ENCODE measurements around the gene USP6NL. TPM values are rescaled to one million over a fixed set of nuclear protein-coding genes. Genes with fewer than 3 reads are reported as not detected.

The USP6NL gene
- total RNA-seq, 2 donors from 2014 or later, result 9.6 to 10.5 TPM

GRCh38 chr10:11541296-11541695, 70.2 kb downstream of the USP6NL start:
- no peaks in the 10 kb centered on the region for H3K4me1 ChIP-seq
- no peak for TF ChIP-seq CTCF (IDR thresholded peaks at IDR 0.05)
- DNase-seq (ENCODE audit: low spot score), result no peak

GRCh38 chr10:11539191-11539868, 72.1 kb downstream of the USP6NL start:
- no peak for TF ChIP-seq CTCF (IDR thresholded peaks at IDR 0.05)

More at GRCh38 chr10:11541296-11541695, 70.2 kb downstream of the USP6NL start:
- no peaks in the 10 kb centered on the region for H3K27me3 ChIP-seq
- no peak overlapping the region for H3K27ac ChIP-seq
- no peaks in the 10 kb centered on the region for H3K9me3 ChIP-seq
- H3K4me3 ChIP-seq, result no peak overlapping the region
- H3K36me3 ChIP-seq, result no peaks in the 10 kb centered on the region

GRCh38 chr10:11538834-11539190, 72.6 kb downstream of the USP6NL start:
- H3K27me3 ChIP-seq, result no peaks in the 10 kb centered on the region
- H3K4me3 ChIP-seq, result no peak overlapping the region
- no peaks in the 10 kb centered on the region for H3K4me1 ChIP-seq
- TF ChIP-seq CTCF (IDR thresholded peaks at IDR 0.05), result no peak
- no peak for DNase-seq (ENCODE audit: low spot score)
- no peaks in the 10 kb centered on the region for H3K9me3 ChIP-seq
- no peak overlapping the region for H3K27ac ChIP-seq
- H3K36me3 ChIP-seq, result no peaks in the 10 kb centered on the region

More at GRCh38 chr10:11539191-11539868, 72.1 kb downstream of the USP6NL start:
- no peaks in the 10 kb centered on the region for H3K27me3 ChIP-seq
- no peaks in the 10 kb centered on the region for H3K9me3 ChIP-seq
- no peaks in the 10 kb centered on the region for H3K36me3 ChIP-seq
- H3K27ac ChIP-seq, result no peak overlapping the region
- no peak for DNase-seq (ENCODE audit: low spot score)
- no peak overlapping the region for H3K4me3 ChIP-seq
- H3K4me1 ChIP-seq, result no peaks in the 10 kb centered on the region

GRCh38 chr10:11536228-11536627, 75.2 kb downstream of the USP6NL start:
- no peak for TF ChIP-seq CTCF (IDR thresholded peaks at IDR 0.05)
- H3K36me3 ChIP-seq, result no peaks in the 10 kb centered on the region
- DNase-seq (ENCODE audit: low spot score), result no peak

GRCh38 chr10:11535346-11535959, 76.0 kb downstream of the USP6NL start:
- Histone ChIP-seq H3K9me3 (no peaks in the 10 kb centered on the region), H3K36me3 (no peaks in the 10 kb centered on the region), H3K27me3 (no peaks in the 10 kb centered on the region), H3K4me3 (no peak overlapping the region), H3K4me1 (no peaks in the 10 kb centered on the region), H3K27ac (no peak overlapping the region)
- no peak for TF ChIP-seq CTCF (IDR thresholded peaks at IDR 0.05)
- no peak for DNase-seq (ENCODE audit: low spot score)

More at GRCh38 chr10:11536228-11536627, 75.2 kb downstream of the USP6NL start:
- Histone ChIP-seq H3K4me3 (no peak overlapping the region), H3K9me3 (no peaks in the 10 kb centered on the region), H3K27me3 (no peaks in the 10 kb centered on the region), H3K4me1 (no peaks in the 10 kb centered on the region), H3K27ac (no peak overlapping the region)

Measured in right atrium auricular region (tissue), 2 donors.